GM12801 (cell line): ENCODE measurements around the gene TRIM72.

Experiments
- CTCF ChIP-seq: IDR thresholded peaks from one replicate; pipeline ENCODE4 v1.5.1; 2011; ENCODE audit warnings: control low read depth; ENCODE audit not compliant: insufficient read length; ENCODE audit errors: extremely low read depth

TRIM72 gene

GRCh38 chr16:31215287-31216162 lies 1.6 kb downstream of the TRIM72 start:
- TF ChIP-seq CTCF, result no peak

GRCh38 chr16:31216422-31217135 lies 2.7 kb downstream of the TRIM72 start, which contains the start of gene PYDC1:
Gene PYDC1 (minus strand): TSS chr16:31217135. CDS start chr16:31217028, 107 bp downstream.
- TF ChIP-seq CTCF, result no peak

- TF ChIP-seq CTCF, result no peak
Measured at GRCh38 chr16:31217136-31217530, 3.2 kb downstream of the TRIM72 start.

GRCh38 chr16:31219154-31219741 lies 5.3 kb downstream of the TRIM72 start:
- no peak for TF ChIP-seq CTCF

- TF ChIP-seq CTCF, result no peak
Measured at GRCh38 chr16:31221357-31222160, 7.6 kb downstream of the TRIM72 start.

- TF ChIP-seq CTCF, result no peak
Measured at GRCh38 chr16:31223044-31223443, 9.1 kb downstream of the TRIM72 start.
